Neural progenitor cell (in vitro differentiated cells): ENCODE results near the gene CISD1. TPM values are rescaled to one million over a fixed set of nuclear protein-coding genes. Genes with fewer than 3 reads are reported as not detected.
A peak's percentile ranks its signal among the peaks of the same experiment; 100 is the strongest.

Experiments
- DNase-seq: peaks from one replicate; pipeline ENCODE4 v3.0.0-alpha.2; 2016; ENCODE audit warnings: low spot score
- H2AFZ ChIP-seq: fragments of 200-600 bp; sonication (generic); replicated peaks from 2 replicates; pipeline ENCODE4 v1.6.1; 2016; ENCODE audit warnings: antibody characterized with exemption
- H3F3A ChIP-seq: fragments of 200-600 bp; sonication (generic); 2 replicates; pipeline ENCODE4 v1.6.1; 2016; ENCODE audit warnings: antibody characterized with exemption, low read depth
- H3K27ac ChIP-seq: fragments of 200-600 bp; sonication (generic); 2 replicates; pipeline ENCODE4 v1.5.1; 2016; ENCODE audit warnings: mild to moderate bottlenecking
- H3K27me3 ChIP-seq: fragments of 200-600 bp; sonication (generic); 2 replicates; pipeline ENCODE4 v1.6.1; 2016; ENCODE audit warnings: mild to moderate bottlenecking, moderate library complexity
- H3K36me3 ChIP-seq: fragments of 200-600 bp; sonication (generic); 2 replicates; pipeline ENCODE4 v1.5.1; 2016
- H3K4me1 ChIP-seq: fragments of 200-600 bp; sonication (generic); 2 replicates; pipeline ENCODE4 v1.6.1; 2016; ENCODE audit warnings: mixed run types
- H3K4me2 ChIP-seq: fragments of 200-600 bp; sonication (generic); 2 replicates; pipeline ENCODE4 v1.6.1; 2016
- H3K4me3 ChIP-seq: fragments of 200-600 bp; sonication (generic); 2 replicates; pipeline ENCODE4 v1.5.1; 2016
- H3K79me2 ChIP-seq: fragments of 200-600 bp; sonication (generic); 2 replicates; pipeline ENCODE4 v1.6.1; 2016; ENCODE audit warnings: low read depth
- H3K9ac ChIP-seq: fragments of 200-600 bp; sonication (generic); 2 replicates; pipeline ENCODE4 v1.6.1; 2016
- H3K9me3 ChIP-seq: fragments of 200-600 bp; sonication (generic); 2 replicates; pipeline ENCODE4 v1.5.1; 2016; ENCODE audit warnings: low read depth
- H4K20me1 ChIP-seq: fragments of 200-600 bp; sonication (generic); 2 replicates; pipeline ENCODE4 v1.6.1; 2016; ENCODE audit warnings: low read depth
- H3K27ac Mint-ChIP-seq: 3 replicates; pipeline ENCODE4 v1.8.0; 2021; ENCODE audit warnings: mixed read lengths
- H3K27me3 Mint-ChIP-seq: 2 replicates; pipeline ENCODE4 v1.8.0; 2022; ENCODE audit warnings: low read depth, mild to moderate bottlenecking, inconsistent platforms, moderate library complexity, mixed read lengths; ENCODE audit not compliant: insufficient read depth
- H3K36me3 Mint-ChIP-seq: 3 replicates; pipeline ENCODE4 v1.8.0; 2021; ENCODE audit warnings: mixed read lengths
- H3K4me1 Mint-ChIP-seq: 3 replicates; pipeline ENCODE4 v1.8.0; 2021; ENCODE audit warnings: mixed read lengths
- H3K4me3 Mint-ChIP-seq: 3 replicates; pipeline ENCODE4 v1.8.0; 2021; ENCODE audit warnings: mild to moderate bottlenecking, moderate library complexity, mixed read lengths
- H3K9me3 Mint-ChIP-seq: 3 replicates; pipeline ENCODE4 v1.8.0; 2020; ENCODE audit warnings: mixed read lengths
- CTCF ChIP-seq: fragments of 200-600 bp; sonication (generic); IDR thresholded peaks from 2 replicates; pipeline ENCODE4 v1.5.1; 2017; ENCODE audit warnings: antibody characterized with exemption, mild to moderate bottlenecking
- EZH2 ChIP-seq: fragments of 200-600 bp; sonication (generic); IDR thresholded peaks from 2 replicates; pipeline ENCODE4 v1.6.1; 2017; ENCODE audit warnings: antibody characterized with exemption, mild to moderate bottlenecking, moderate library complexity
- EZH2phosphoT487 ChIP-seq: fragments of 200-600 bp; sonication (generic); IDR thresholded peaks from 2 replicates; pipeline ENCODE4 v1.6.1; 2017; ENCODE audit warnings: antibody characterized with exemption
- total RNA-seq: library from RNA; depleted of rRNA; stranded (reverse); fragments of >200 nt; gene quantifications from 2 replicates; pipeline ENCODE4 v1.2.3, GENCODE V29; 2015; ENCODE audit warnings: low replicate concordance

The CISD1 gene
- total RNA-seq, 1 donor from 2014 or later, result 27.6 TPM

DNA sequence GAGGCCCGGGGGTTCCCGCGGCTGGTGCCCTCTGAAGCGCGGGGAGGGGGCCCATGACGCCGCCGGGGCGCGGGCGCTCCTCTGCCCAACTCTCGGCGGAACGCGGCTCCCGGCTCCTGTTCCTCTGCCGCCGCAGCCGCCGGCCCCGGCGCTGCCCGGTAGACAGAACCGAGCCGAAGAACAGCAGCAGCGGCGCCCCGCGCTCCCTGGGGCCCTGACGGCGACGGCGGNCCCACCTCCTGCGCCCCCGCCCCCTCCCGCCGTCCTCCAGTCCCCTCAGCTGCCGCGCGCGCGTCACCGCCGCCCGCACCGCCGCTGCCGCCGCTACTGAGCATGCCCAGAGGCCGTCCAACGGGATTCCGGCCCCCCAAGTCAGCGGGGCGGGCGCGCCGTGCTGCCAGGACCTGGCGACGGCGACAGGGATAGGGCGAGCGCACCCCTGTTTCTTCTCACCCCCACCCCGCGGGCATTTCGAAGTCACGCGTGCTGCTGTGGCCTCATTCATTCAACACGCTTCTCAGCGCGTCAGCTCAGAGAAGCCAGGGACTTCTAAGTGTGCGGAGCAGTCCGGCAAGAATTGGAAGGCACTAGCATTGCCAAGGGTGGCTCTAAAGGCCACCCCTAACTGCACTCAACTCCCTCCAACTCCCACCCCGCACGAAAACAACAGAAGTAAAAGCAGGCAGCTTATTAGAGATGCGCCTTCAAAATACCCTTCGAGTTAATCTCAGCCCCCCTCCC lies 1.1 kb upstream of the CISD1 start, which contains the start of gene IPMK:
IPMK (minus strand) TSS at position 182 of the 741 bp plus-strand sequence. CDS start 283 bp downstream, outside the sequence.
- H3K27me3 Mint-ChIP-seq, result peaks cover 5% of the 10 kb centered on the region
- peaks cover 5% of the 10 kb centered on the region for H4K20me1 ChIP-seq
- peaks cover 23% of the 10 kb centered on the region for H3F3A ChIP-seq
- H3K27ac ChIP-seq, result no peak within 1 kb of the TSS
- no peaks in the 10 kb centered on the region for H3K36me3 ChIP-seq
- H3K9ac ChIP-seq, result no peak within 1 kb of the TSS
- peak within 1 kb of the TSS; percentile 78 for H3K27ac Mint-ChIP-seq
- H3K4me2 ChIP-seq, result peak within 1 kb of the TSS; percentile 94
- peaks cover 61% of the 10 kb centered on the region for H3K79me2 ChIP-seq
- peak; percentile 96 for DNase-seq
- peaks cover 8% of the 10 kb centered on the region for H3K27me3 ChIP-seq
- peak within 1 kb of the TSS; percentile 77 for H3K4me3 ChIP-seq
- peaks cover 28% of the 10 kb centered on the region for H3K4me1 ChIP-seq
- H3K36me3 Mint-ChIP-seq, result peaks cover 2% of the 10 kb centered on the region
- peak within 1 kb of the TSS; percentile 95 for H2AFZ ChIP-seq
- peaks cover 33% of the 10 kb centered on the region for H3K4me1 Mint-ChIP-seq
- no peaks in the 10 kb centered on the region for H3K9me3 ChIP-seq
- H3K9me3 Mint-ChIP-seq, result no peaks in the 10 kb centered on the region
- H3K4me3 Mint-ChIP-seq, result peak within 1 kb of the TSS; percentile 99
- TF ChIP-seq EZH2phosphoT487, result peak; percentile 7
- no peak for TF ChIP-seq CTCF
- TF ChIP-seq EZH2, result no peak

DNA sequence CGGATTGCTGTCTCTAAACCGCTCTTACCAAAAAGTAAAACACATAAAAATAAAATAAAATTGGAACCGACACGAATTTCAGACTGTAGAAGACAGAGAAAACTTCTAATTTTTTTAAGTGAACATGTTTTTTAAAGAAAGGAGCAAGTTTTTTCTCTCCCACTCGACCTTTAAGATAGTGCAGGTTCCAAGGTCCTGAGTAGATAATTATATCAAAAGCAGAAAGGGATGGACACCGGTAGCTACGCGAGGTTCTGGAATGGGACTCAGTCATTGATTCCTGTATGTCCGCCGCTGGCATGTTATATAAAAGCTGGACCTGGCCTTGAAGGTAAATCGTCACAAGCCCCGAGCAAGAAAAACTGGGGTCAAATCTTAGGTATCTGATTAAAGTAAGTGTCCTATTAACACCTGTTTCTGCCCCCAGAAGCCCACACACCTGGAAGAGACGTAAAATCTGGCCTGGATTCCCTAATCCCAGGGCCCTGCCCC lies 462 bp upstream of the CISD1 start:
- H3K4me2 ChIP-seq, result peak overlapping the region; percentile 94
- peak overlapping the region; percentile 77 for H3K4me3 ChIP-seq
- H3F3A ChIP-seq, result peaks cover 23% of the 10 kb centered on the region
- H3K4me1 ChIP-seq, result peaks cover 28% of the 10 kb centered on the region
- Mint-ChIP-seq H3K27me3 (peaks cover 5% of the 10 kb centered on the region), H3K4me3 (peak overlapping the region; percentile 98), H3K36me3 (peaks cover 7% of the 10 kb centered on the region), H3K4me1 (peaks cover 33% of the 10 kb centered on the region), H3K27ac (peak overlapping the region; percentile 53), H3K9me3 (no peaks in the 10 kb centered on the region)
- no peaks in the 10 kb centered on the region for H3K9me3 ChIP-seq
- H3K27ac ChIP-seq, result no peak overlapping the region
- peaks cover 67% of the 10 kb centered on the region for H3K79me2 ChIP-seq
- peaks cover 8% of the 10 kb centered on the region for H3K27me3 ChIP-seq
- no peak for TF ChIP-seq CTCF
- TF ChIP-seq EZH2, result no peak
- no peak for TF ChIP-seq EZH2phosphoT487
- DNase-seq, result no peak
- peak overlapping the region; percentile 95 for H2AFZ ChIP-seq
- no peak overlapping the region for H3K9ac ChIP-seq
- peaks cover 5% of the 10 kb centered on the region for H4K20me1 ChIP-seq
- H3K36me3 ChIP-seq, result no peaks in the 10 kb centered on the region

- Histone ChIP-seq H3F3A (peaks cover 23% of the 10 kb centered on the region), H3K9me3 (no peaks in the 10 kb centered on the region), H3K36me3 (no peaks in the 10 kb centered on the region), H3K27me3 (peaks cover 8% of the 10 kb centered on the region), H3K79me2 (peaks cover 64% of the 10 kb centered on the region), H4K20me1 (peaks cover 5% of the 10 kb centered on the region), H3K4me2 (peak overlapping the region; percentile 83), H3K4me3 (peak overlapping the region; percentile 77), H3K9ac (peak overlapping the region; percentile 11), H3K27ac (no peak overlapping the region), H3K4me1 (peaks cover 27% of the 10 kb centered on the region), H2AFZ (peak overlapping the region; percentile 93)
- TF ChIP-seq EZH2phosphoT487, result no peak
- no peak for TF ChIP-seq EZH2
- TF ChIP-seq CTCF, result no peak
- no peak overlapping the region for H3K27ac Mint-ChIP-seq
- H3K27me3 Mint-ChIP-seq, result peaks cover 5% of the 10 kb centered on the region
- no peak for DNase-seq
- peak overlapping the region; percentile 98 for H3K4me3 Mint-ChIP-seq
- no peaks in the 10 kb centered on the region for H3K9me3 Mint-ChIP-seq
- peaks cover 30% of the 10 kb centered on the region for H3K4me1 Mint-ChIP-seq
- peaks cover 9% of the 10 kb centered on the region for H3K36me3 Mint-ChIP-seq
Observed at GRCh38 chr10:58269782-58270290, 874 bp downstream of the CISD1 start.
